Measurements from ENCODE around the gene RBM33. TPM values are rescaled to one million over a fixed set of nuclear protein-coding genes. Genes with fewer than 3 reads are reported as not detected.

The RBM33 gene
- total and polyA plus RNA-seq, 2 experiments from 2014 or later, result 10.5 to 36.0 TPM

DNA sequence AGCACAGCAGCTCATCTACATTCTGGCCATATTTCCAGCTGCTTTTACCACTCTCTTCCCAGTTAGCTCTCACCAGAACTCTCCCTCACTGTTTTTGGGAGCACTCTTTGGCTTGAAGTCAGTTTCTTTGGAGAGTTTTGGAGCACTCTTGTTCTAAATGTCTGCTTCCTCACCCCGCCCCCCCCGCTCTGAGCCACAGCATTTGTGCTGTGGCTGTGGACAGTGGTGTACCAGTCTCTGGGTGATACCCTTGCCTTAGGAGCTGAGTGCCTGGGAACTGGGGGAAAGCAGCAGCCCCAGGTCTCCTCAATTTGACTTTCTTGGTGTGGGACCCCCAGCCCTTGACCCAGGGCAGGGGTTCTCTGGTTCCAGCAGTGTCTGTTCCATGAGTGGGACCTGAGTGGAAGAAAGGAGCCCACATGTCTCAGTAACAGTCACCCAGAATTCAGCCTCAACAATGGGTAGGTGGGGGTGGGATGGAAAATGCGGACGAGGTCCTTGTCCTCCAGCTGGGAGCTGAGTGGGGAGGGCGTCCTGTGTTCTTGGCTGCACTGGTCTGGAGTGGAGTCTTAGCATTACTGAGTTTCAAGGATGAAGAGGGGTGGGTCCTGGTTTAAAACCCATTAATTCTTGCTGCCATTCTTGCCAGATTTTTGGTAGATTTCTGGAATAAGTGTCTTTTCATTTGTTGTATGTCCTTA is 18.0 kb downstream of the RBM33 start:
- WGBS, 2 experiments (ENCODE audit: low coverage in 1 of 2, low lambda C conversion rate in 2 of 2, missing lambda C conversion rate in 2 of 2), result 94 to 96% methylated on average over 4 to 5 of the region's 5 CpGs
- DNase-seq, result no peak

GRCh38 chr7:155663937-155664336 is 19.5 kb downstream of the RBM33 start:
- DNase-seq, result no peak
- no peak for TF ChIP-seq EZH2phosphoT487 (IDR thresholded peaks at IDR 0.05; ENCODE audit: insufficient read depth, low read depth)
- TF ChIP-seq EZH2 (IDR thresholded peaks at IDR 0.05; ENCODE audit: insufficient read depth, poor library complexity, severe bottlenecking), result no peak
- H3K4me2 ChIP-seq (ENCODE audit: unreplicated experiment), result no peak overlapping the region
- H3K4me3 ChIP-seq, result no peak overlapping the region
- WGBS, 2 experiments (ENCODE audit: low coverage in 1 of 2, low lambda C conversion rate in 2 of 2, missing lambda C conversion rate in 2 of 2), result 89 to 98% methylated on average over 4 of the region's 4 CpGs
- no peak overlapping the region for H3K27ac ChIP-seq
- peaks cover 20% of the 10 kb centered on the region for H4K20me1 ChIP-seq (ENCODE audit: insufficient read depth)
- in situ Hi-C loops (cut with MboI), result no loop called here
- peaks cover 25% of the 10 kb centered on the region for H3K4me1 ChIP-seq (ENCODE audit: insufficient read depth)
- peaks cover 98% of the 10 kb centered on the region for H3K79me2 ChIP-seq (ENCODE audit: insufficient read depth)
- no peak overlapping the region for H3K9ac ChIP-seq
- H3K36me3 ChIP-seq (ENCODE audit: low read depth), result no peaks in the 10 kb centered on the region
- H3K9me3 ChIP-seq (ENCODE audit: low read depth), result no peaks in the 10 kb centered on the region
- no peaks in the 10 kb centered on the region for H3K27me3 ChIP-seq (replicated peaks; ENCODE audit: insufficient read depth)
- peaks cover 26% of the 10 kb centered on the region for H3F3A ChIP-seq (ENCODE audit: insufficient read depth)
- no peaks in the 10 kb centered on the region for H3K9me2 ChIP-seq (ENCODE audit: insufficient read depth)
- H2AFZ ChIP-seq, result no peak overlapping the region

More for the DNA sequence above, 18.0 kb downstream of the RBM33 start:
- Histone ChIP-seq H4K20me1 (ENCODE audit: insufficient read depth) (peaks cover 30% of the 10 kb centered on the region), H3K9me2 (ENCODE audit: insufficient read depth) (no peaks in the 10 kb centered on the region), H3K4me1 (ENCODE audit: insufficient read depth) (peaks cover 25% of the 10 kb centered on the region), H3K4me3 (no peak overlapping the region), H3K4me2 (ENCODE audit: unreplicated experiment) (no peak overlapping the region), H3K27ac (no peak overlapping the region), H2AFZ (no peak overlapping the region), H3K9ac (no peak overlapping the region), H3K79me2 (ENCODE audit: insufficient read depth) (peaks cover 98% of the 10 kb centered on the region), H3K36me3 (ENCODE audit: low read depth) (no peaks in the 10 kb centered on the region), H3F3A (ENCODE audit: insufficient read depth) (peaks cover 26% of the 10 kb centered on the region), H3K27me3 (replicated peaks; ENCODE audit: insufficient read depth) (no peaks in the 10 kb centered on the region), H3K9me3 (ENCODE audit: low read depth) (no peaks in the 10 kb centered on the region)
- TF ChIP-seq EZH2 (IDR thresholded peaks at IDR 0.05; ENCODE audit: insufficient read depth, poor library complexity, severe bottlenecking) (no peak), EZH2phosphoT487 (IDR thresholded peaks at IDR 0.05; ENCODE audit: insufficient read depth, low read depth) (no peak)
- in situ Hi-C loops (cut with MboI), result no loop called here

DNA sequence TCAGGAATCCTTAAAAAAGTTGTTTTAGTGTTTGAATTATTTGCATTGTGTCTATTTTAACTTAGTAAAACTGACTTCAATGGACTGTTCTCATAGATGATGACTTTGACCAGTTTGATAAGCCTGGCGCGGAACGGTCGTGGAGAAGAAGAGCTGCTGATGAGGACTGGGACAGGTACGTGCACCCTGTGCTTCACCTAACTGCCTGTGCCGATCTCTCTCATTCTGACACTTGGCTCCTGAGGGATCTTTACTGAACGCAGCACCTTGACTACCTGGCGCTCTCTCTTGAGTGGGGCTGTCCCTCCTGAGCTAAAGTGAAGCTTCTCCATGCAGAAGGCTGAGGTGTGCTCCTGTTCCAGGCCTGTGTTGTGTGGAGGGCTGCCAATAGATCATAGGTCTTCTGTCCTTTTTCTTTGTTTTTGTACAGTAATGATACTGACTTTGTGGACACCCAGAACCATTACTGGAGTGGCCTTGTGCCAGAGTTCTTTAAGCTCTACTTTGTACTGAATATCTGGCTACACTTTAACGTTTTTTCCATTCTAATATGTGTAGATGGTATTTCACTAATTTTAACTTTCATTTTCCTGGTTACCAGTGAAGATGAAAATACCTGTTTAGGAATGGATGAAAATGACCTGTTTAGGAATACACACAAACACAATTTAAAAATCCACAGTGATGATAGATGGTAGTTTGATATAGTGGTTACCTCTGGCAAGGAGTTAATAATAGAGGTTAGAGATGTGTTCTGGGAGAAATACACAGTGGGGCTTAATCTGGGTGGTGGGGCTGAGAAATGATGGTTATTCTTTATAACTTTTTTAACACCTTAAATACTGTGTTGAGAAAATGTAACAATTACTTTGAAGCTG is 20.9 kb downstream of the RBM33 start:
- 87% methylated on average over 9 of the region's 9 CpGs for whole genome bisulfite sequencing, 2 experiments (ENCODE audit: low coverage in 1 of 2, low lambda C conversion rate in 2 of 2, missing lambda C conversion rate in 2 of 2)
- peak overlapping the region; percentile 81 for H3K27ac ChIP-seq
- H3K9ac ChIP-seq, result peak overlapping the region; percentile 58
- TF ChIP-seq EZH2phosphoT487 (IDR thresholded peaks at IDR 0.05; ENCODE audit: insufficient read depth, low read depth) (no peak), EZH2 (IDR thresholded peaks at IDR 0.05; ENCODE audit: insufficient read depth, poor library complexity, severe bottlenecking) (no peak)
- DNase-seq, result no peak
- no peaks in the 10 kb centered on the region for H3K27me3 ChIP-seq (replicated peaks; ENCODE audit: insufficient read depth)
- H3K9me2 ChIP-seq (ENCODE audit: insufficient read depth), result no peaks in the 10 kb centered on the region
- no peaks in the 10 kb centered on the region for H3K36me3 ChIP-seq (ENCODE audit: low read depth)
- no peak overlapping the region for H2AFZ ChIP-seq
- peaks cover 98% of the 10 kb centered on the region for H3K79me2 ChIP-seq (ENCODE audit: insufficient read depth)
- peaks cover 35% of the 10 kb centered on the region for H3F3A ChIP-seq (ENCODE audit: insufficient read depth)
- peaks cover 35% of the 10 kb centered on the region for H3K4me1 ChIP-seq (ENCODE audit: insufficient read depth)
- H4K20me1 ChIP-seq (ENCODE audit: insufficient read depth), result peaks cover 14% of the 10 kb centered on the region
- in situ Hi-C loops (cut with MboI), result no loop called here
- peak overlapping the region; percentile 29 for H3K4me3 ChIP-seq
- peak overlapping the region; percentile 73 for H3K4me2 ChIP-seq (ENCODE audit: unreplicated experiment)
- H3K9me3 ChIP-seq (ENCODE audit: low read depth), result no peaks in the 10 kb centered on the region

GRCh38 chr7:155665957-155666287 is 21.5 kb downstream of the RBM33 start:
- 0 to 2% methylated on average over 3 of the region's 3 CpGs for WGBS, 2 experiments (ENCODE audit: low coverage in 1 of 2, low lambda C conversion rate in 2 of 2, missing lambda C conversion rate in 2 of 2)
- no peak overlapping the region for H2AFZ ChIP-seq

More at GRCh38 chr7:155665957-155666287, 21.5 kb downstream of the RBM33 start:
- Histone ChIP-seq H4K20me1 (ENCODE audit: insufficient read depth) (peaks cover 17% of the 10 kb centered on the region), H3K4me3 (peak overlapping the region; percentile 29; the same call in 1 of the 2 replicates), H3K79me2 (ENCODE audit: insufficient read depth) (peaks cover 98% of the 10 kb centered on the region), H3K4me2 (ENCODE audit: unreplicated experiment) (peak overlapping the region; percentile 73), H3K27me3 (replicated peaks; ENCODE audit: insufficient read depth) (no peaks in the 10 kb centered on the region), H3K9ac (peak overlapping the region; percentile 58), H3K9me3 (ENCODE audit: low read depth) (no peaks in the 10 kb centered on the region), H3F3A (ENCODE audit: insufficient read depth) (peaks cover 41% of the 10 kb centered on the region), H3K4me1 (ENCODE audit: insufficient read depth) (peaks cover 41% of the 10 kb centered on the region), H3K36me3 (ENCODE audit: low read depth) (no peaks in the 10 kb centered on the region), H3K27ac (peak overlapping the region; percentile 81), H3K9me2 (ENCODE audit: insufficient read depth) (no peaks in the 10 kb centered on the region)
- peak; percentile 92 for DNase-seq
- no peak for TF ChIP-seq EZH2phosphoT487 (IDR thresholded peaks at IDR 0.05; ENCODE audit: insufficient read depth, low read depth)
- TF ChIP-seq EZH2 (IDR thresholded peaks at IDR 0.05; ENCODE audit: insufficient read depth, poor library complexity, severe bottlenecking), result no peak
- in situ Hi-C loops (cut with MboI), result no loop called here
